Measurements from ENCODE around the gene GSTK1.
A peak's percentile ranks its signal among the peaks of the same experiment; 100 is the strongest.
"Not testable (repeated sequence)": the region's sequence is repeated elsewhere in the genome, so short reads cannot be mapped to it uniquely, and the experiment has no call there.

Gene GSTK1

DNA sequence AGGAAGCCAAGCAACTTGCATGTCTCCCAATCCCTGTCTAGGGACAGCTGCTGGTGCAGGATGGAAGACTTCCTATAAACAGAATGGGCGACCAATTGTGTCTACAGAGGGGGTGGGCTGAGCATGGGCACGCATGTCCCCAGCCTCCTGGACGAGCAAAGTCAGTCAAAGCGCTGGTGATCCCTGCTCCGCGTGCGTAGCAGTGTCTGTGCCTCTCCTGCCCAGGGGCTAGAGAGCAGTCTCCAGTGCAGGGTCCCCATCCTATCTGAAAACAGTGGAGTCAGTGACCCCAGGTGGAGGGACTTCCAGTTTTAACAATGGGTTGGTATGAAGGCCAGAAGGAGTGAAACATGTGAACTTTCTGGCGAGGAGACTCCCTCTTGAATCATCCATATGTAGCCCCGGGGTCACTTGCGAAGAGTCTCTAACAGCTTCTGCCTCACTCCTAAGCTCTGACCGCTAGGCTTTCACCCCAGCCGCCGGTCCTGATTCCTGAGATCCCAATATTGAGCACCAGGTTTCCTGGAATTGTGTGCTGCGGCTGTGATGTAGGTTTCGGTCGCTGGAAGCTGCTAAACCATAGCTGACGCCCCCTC lies 24.2 kb downstream of the GSTK1 start:
- no peak for DNase-seq (ENCODE audit: low read depth in 1 of 2, low spot score in 1 of 2)
- no peaks in the 10 kb centered on the region for H3K27me3 ChIP-seq (ENCODE audit: insufficient read depth, poor library complexity, severe bottlenecking)
- no peak overlapping the region; the same call in 1 of the 2 replicates for H3K4me3 ChIP-seq (replicated peaks; ENCODE audit: insufficient read depth, low read length)
- H3K27ac ChIP-seq (replicated peaks): peak overlapping the region; percentile 60
- TF ChIP-seq GABPA (IDR thresholded peaks at IDR 0.05; ENCODE audit: low read depth): no peak

DNA sequence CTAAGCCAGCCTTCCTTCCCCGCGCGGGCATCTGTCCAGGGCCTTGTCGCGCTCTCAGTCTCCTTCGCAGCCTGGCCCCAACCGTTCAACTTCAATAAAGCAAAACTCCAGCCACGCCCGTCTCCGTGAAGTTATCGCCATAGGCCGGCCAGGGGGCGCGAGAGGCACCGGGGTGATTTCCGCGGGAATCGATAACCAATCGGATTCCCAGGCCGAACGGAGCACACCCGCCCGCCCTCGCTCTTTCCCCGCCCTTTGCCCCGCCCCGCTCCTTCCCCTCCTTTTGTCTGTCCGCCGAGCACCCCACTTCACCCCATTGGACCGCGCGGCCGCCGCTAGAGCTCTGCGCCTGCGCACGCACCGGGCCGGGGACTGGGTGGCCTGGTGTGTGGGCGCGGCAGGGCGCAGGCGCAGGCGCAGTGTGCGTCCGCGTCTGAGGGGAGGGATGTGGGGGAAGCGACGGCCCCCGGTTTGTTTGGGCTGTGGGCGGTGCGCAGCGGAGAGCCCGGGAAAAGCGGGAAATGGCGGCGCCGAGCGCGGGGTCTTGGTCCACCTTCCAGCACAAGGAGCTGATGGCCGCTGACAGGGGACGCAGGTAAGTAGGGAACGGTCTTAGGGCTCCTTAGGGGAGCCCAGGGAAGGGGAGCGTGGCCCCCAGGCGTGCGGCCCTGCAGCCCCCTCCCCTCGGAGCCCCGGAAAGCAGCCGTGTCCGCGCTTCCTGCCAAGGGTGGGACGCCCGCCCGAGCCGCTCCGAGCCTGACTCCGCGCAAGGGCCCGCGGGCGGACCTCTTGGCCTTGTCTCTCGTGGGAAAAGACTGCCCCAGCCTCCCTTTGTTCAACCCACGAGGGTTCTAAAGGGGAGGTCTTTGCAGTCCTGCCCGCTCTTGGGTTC lies 24.9 kb downstream of the GSTK1 start, which contains the start of gene CASP2:
TSS of gene CASP2 (plus strand) at position 417 of the 892 bp plus-strand sequence. CDS start at position 522, 105 bp downstream.
- H3K4me3 ChIP-seq (replicated peaks; ENCODE audit: insufficient read depth, low read length): peak within 1 kb of the TSS; percentile 81
- H3K27ac ChIP-seq (replicated peaks): peak within 1 kb of the TSS; percentile 97
- TF ChIP-seq POLR2AphosphoS5 (IDR thresholded peaks at IDR 0.05; ENCODE audit: low read depth) (peak; percentile 78), SPI1 (IDR thresholded peaks at IDR 0.05; ENCODE audit: borderline replicate concordance, low read depth) (no peak; the same call in 1 of the 2 replicates)
- TF ChIP-seq, protein P1, sequence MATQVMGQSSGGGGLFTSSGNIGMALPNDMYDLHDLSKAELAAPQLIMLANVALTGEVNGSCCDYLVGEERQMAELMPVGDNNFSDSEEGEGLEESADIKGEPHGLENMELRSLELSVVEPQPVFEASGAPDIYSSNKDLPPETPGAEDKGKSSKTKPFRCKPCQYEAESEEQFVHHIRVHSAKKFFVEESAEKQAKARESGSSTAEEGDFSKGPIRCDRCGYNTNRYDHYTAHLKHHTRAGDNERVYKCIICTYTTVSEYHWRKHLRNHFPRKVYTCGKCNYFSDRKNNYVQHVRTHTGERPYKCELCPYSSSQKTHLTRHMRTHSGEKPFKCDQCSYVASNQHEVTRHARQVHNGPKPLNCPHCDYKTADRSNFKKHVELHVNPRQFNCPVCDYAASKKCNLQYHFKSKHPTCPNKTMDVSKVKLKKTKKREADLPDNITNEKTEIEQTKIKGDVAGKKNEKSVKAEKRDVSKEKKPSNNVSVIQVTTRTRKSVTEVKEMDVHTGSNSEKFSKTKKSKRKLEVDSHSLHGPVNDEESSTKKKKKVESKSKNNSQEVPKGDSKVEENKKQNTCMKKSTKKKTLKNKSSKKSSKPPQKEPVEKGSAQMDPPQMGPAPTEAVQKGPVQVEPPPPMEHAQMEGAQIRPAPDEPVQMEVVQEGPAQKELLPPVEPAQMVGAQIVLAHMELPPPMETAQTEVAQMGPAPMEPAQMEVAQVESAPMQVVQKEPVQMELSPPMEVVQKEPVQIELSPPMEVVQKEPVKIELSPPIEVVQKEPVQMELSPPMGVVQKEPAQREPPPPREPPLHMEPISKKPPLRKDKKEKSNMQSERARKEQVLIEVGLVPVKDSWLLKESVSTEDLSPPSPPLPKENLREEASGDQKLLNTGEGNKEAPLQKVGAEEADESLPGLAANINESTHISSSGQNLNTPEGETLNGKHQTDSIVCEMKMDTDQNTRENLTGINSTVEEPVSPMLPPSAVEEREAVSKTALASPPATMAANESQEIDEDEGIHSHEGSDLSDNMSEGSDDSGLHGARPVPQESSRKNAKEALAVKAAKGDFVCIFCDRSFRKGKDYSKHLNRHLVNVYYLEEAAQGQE (IDR thresholded peaks at IDR 0.05; ENCODE audit: insufficient replicate concordance, low read depth): peak; percentile 45
- peak; percentile 91 to 98 for DNase-seq (ENCODE audit: low read depth in 1 of 2, low spot score in 1 of 2)
- no peaks in the 10 kb centered on the region for H3K27me3 ChIP-seq (ENCODE audit: insufficient read depth, poor library complexity, severe bottlenecking)

DNA sequence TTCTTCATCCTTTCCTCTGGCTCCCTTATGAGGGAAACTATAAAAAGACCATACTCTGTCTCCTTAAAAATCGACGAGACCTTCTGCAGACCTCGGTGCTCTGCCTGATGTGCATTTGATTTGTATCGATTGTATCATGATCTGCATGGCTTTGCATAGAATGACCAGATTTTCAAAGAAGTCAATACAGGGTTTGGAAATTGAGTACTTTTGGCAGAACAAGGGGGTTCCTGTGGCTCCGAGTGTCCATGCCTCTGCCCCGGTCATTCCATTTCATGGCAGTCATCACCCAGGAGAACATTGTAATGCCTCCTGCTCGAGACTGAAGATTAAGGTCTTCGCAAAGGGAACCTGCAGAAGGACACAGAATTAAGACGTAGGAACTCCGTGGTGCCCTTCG lies 25.6 kb downstream of the GSTK1 start:
- DNase-seq (ENCODE audit: low read depth in 1 of 2, low spot score in 1 of 2): peak in 1 of 2 experiments; percentile 14
- Histone ChIP-seq H3K27me3 (ENCODE audit: insufficient read depth, poor library complexity, severe bottlenecking) (no peaks in the 10 kb centered on the region), H3K27ac (replicated peaks) (peak overlapping the region; percentile 97), H3K4me3 (replicated peaks; ENCODE audit: insufficient read depth, low read length) (peak overlapping the region; percentile 81)
- no peak for TF ChIP-seq POLR2AphosphoS5 (IDR thresholded peaks at IDR 0.05; ENCODE audit: low read depth)
- TF ChIP-seq SPI1 (IDR thresholded peaks at IDR 0.05; ENCODE audit: borderline replicate concordance, low read depth): no peak
- TF ChIP-seq, protein P1 (IDR thresholded peaks at IDR 0.05; ENCODE audit: insufficient replicate concordance, low read depth): no peak
- TF ChIP-seq, protein P2, sequence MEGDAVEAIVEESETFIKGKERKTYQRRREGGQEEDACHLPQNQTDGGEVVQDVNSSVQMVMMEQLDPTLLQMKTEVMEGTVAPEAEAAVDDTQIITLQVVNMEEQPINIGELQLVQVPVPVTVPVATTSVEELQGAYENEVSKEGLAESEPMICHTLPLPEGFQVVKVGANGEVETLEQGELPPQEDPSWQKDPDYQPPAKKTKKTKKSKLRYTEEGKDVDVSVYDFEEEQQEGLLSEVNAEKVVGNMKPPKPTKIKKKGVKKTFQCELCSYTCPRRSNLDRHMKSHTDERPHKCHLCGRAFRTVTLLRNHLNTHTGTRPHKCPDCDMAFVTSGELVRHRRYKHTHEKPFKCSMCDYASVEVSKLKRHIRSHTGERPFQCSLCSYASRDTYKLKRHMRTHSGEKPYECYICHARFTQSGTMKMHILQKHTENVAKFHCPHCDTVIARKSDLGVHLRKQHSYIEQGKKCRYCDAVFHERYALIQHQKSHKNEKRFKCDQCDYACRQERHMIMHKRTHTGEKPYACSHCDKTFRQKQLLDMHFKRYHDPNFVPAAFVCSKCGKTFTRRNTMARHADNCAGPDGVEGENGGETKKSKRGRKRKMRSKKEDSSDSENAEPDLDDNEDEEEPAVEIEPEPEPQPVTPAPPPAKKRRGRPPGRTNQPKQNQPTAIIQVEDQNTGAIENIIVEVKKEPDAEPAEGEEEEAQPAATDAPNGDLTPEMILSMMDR (IDR thresholded peaks at IDR 0.05; ENCODE audit: insufficient read depth, low read length): no peak
- no peak for TF ChIP-seq GABPA (IDR thresholded peaks at IDR 0.05; ENCODE audit: low read depth)

DNA sequence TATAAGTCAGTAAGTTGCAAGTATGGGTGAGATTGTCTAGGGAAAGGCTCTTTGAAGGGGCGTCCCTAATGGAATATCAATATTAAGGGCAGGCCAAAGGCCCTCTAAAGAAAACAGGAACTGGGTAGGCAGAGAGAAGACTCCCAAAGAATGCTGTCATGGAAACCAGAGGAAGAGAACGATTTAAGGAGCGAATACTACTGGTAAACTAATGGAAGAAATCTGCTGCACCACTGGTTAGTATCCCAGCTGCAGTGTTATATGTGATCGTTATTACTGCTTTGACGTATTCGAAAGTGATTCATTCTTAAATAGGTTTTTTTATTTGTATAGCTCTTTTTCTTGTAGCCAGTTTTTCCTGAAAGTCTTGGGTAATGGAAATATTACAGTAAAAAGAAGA lies 26.2 kb downstream of the GSTK1 start:
- H3K27me3 ChIP-seq (ENCODE audit: insufficient read depth, poor library complexity, severe bottlenecking): no peaks in the 10 kb centered on the region
- TF ChIP-seq SPI1 (IDR thresholded peaks at IDR 0.05; ENCODE audit: borderline replicate concordance, low read depth): peak; percentile 95
- TF ChIP-seq, protein P2 (IDR thresholded peaks at IDR 0.05; ENCODE audit: insufficient read depth, low read length): no peak
- H3K4me3 ChIP-seq (replicated peaks; ENCODE audit: insufficient read depth, low read length): peak overlapping the region; percentile 81
- DNase-seq (ENCODE audit: low read depth in 1 of 2, low spot score in 1 of 2): peak in 1 of 2 experiments; percentile 35
- H3K27ac ChIP-seq (replicated peaks): peak overlapping the region; percentile 97

DNA sequence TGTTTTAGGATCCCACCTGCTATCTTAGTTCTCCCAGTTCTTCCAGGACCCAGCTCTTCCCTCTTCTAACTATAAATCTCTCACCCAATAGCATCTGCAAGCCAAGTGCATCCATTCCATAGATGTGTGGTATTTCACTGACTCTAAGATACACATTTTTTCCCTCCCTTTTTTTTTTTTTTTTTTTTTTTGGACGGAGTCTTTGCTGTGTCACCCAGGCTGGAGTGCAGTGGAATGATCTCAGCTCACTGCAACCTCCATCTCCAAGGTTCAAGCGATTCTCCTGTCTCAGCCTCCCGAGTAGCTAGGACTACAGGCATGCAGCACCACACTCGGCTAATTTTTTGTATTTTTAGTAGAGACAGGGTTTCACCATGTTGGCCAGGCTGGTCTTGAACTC lies 26.6 kb downstream of the GSTK1 start:
- H3K4me3 ChIP-seq (replicated peaks; ENCODE audit: insufficient read depth, low read length): peak overlapping the region; percentile 81
- not testable (repeated sequence) for H3K27me3 ChIP-seq (ENCODE audit: insufficient read depth, poor library complexity, severe bottlenecking); DNase-seq (ENCODE audit: low read depth in 1 of 2, low spot score in 1 of 2)
- H3K27ac ChIP-seq (replicated peaks): peak overlapping the region; percentile 97
